Measurements from ENCODE around the gene SPSB4.

Gene SPSB4

DNA sequence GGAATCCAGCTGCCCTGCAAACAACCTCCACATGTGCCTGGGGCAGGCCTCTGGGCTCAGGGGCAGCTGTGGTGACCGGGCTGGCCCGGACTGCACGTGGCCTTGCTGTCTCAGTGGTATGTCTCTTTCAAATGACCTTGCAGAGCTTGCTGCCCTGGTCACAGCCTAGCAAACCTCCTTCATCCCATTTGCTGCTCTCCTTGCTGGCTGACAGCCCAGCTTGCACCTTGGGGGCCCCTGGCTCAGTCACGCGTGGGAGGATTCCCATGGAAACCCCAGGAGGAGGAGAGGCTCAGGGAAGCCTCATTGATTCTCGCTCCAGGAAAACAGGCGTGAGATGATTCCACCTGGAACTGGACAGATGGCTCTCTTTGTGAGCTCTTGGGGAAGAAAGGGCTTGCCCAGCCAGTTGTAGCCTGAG lies 5.6 kb downstream of the SPSB4 start:
- H3K56ac ChIP-seq (ENCODE audit: low read length): no peak overlapping the region
- DNase-seq: no peak
- no peak overlapping the region for H4K5ac ChIP-seq (ENCODE audit: low read length)
- no peak overlapping the region for H3K23ac ChIP-seq (ENCODE audit: low read length)
- peaks cover 22% of the 10 kb centered on the region for H3K79me2 ChIP-seq (ENCODE audit: control insufficient read depth, insufficient read depth, low read length)
- no peak overlapping the region for H3K27ac ChIP-seq (ENCODE audit: low read depth, low read length)
- no peaks in the 10 kb centered on the region for H3K4me1 ChIP-seq (ENCODE audit: control insufficient read depth, low read depth, low read length)
- no peak overlapping the region for H3K4ac ChIP-seq (ENCODE audit: low read depth, low read length)
- H2BK5ac ChIP-seq (ENCODE audit: low read length): no peak overlapping the region
- no peak overlapping the region for H2BK120ac ChIP-seq (ENCODE audit: low read depth, low read length)
- no CpG with 5 or more reads among the region's 7 CpGs for WGBS (ENCODE audit: extremely low coverage, insufficient coverage, low lambda C conversion rate)
- H2BK15ac ChIP-seq (replicated peaks; ENCODE audit: low read depth): no peak overlapping the region
- no peak overlapping the region for H4K8ac ChIP-seq (ENCODE audit: low read depth, low read length)
- H3K4me3 ChIP-seq (ENCODE audit: low read length): no peak overlapping the region
- H3K27me3 ChIP-seq (ENCODE audit: insufficient read depth, low read length, poor library complexity): no peaks in the 10 kb centered on the region
- H3K4me2 ChIP-seq (ENCODE audit: low read length): no peak overlapping the region
- H3K18ac ChIP-seq (ENCODE audit: low read length): no peak overlapping the region
- peaks cover 12% of the 10 kb centered on the region for H3K79me1 ChIP-seq (ENCODE audit: low read length)
- no peak overlapping the region for H2AK5ac ChIP-seq (ENCODE audit: low read length)
- no peak overlapping the region for H3K9ac ChIP-seq (ENCODE audit: low read length)
- no peaks in the 10 kb centered on the region for H3K36me3 ChIP-seq (ENCODE audit: control insufficient read depth, insufficient read depth, low read length)

GRCh38 chr3:141057436-141057835 lies 6.3 kb downstream of the SPSB4 start:
- H3K36me3 ChIP-seq (ENCODE audit: control insufficient read depth, insufficient read depth, low read length): no peaks in the 10 kb centered on the region

DNA sequence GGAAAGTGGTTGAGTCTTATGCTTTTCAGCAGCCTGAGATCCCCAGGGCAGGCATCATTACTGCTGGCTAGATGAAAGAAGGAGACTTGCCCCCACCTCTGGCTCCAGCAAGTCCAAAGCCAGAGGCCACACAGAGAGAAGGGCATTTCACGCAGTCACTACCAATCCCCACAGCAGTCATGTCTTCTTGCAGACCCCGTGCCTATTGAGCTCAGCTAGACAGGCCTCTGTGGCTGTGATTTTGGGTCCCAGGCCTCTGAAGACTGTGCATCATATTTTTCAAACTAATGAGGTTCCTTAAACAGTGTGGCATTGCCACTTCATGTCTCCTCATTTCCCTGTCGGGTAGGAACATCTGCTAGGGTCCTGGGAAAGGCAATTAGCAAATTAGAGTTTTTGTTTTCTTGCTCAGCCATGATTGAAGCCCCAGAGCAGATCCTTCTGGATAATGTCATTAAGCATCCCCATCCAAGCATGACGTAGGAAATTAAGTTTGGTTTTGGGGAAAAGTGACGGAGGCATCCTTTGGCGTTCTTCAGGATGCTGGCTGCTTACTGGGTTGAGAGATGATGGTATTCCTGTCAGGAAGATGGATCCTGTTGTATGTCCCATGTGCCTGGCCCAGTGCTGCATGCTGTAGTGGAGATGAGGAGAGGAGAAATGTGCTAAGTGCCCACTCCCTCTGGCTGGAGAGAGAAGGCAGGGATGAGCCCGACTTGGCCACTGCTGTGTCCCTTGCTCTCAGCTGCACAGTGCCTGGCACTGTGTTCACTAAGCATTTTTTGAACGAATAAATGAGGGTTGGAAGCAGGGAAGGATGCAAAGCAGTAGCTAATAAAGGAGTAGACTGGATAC lies 7.0 kb downstream of the SPSB4 start:
- H3K4me2 ChIP-seq (ENCODE audit: low read length): no peak overlapping the region
- peaks cover 10% of the 10 kb centered on the region for H3K79me1 ChIP-seq (ENCODE audit: low read length)
- H3K23ac ChIP-seq (ENCODE audit: low read length): no peak overlapping the region
- H4K8ac ChIP-seq (ENCODE audit: low read depth, low read length): no peak overlapping the region
- no peak overlapping the region for H3K56ac ChIP-seq (ENCODE audit: low read length)
- H3K36me3 ChIP-seq (ENCODE audit: control insufficient read depth, insufficient read depth, low read length): no peaks in the 10 kb centered on the region
- no peak overlapping the region for H3K4ac ChIP-seq (ENCODE audit: low read depth, low read length)
- peaks cover 20% of the 10 kb centered on the region for H3K79me2 ChIP-seq (ENCODE audit: control insufficient read depth, insufficient read depth, low read length)
- no peaks in the 10 kb centered on the region for H3K4me1 ChIP-seq (ENCODE audit: control insufficient read depth, low read depth, low read length)
- no peak overlapping the region for H3K27ac ChIP-seq (ENCODE audit: low read depth, low read length)
- H4K5ac ChIP-seq (ENCODE audit: low read length): no peak overlapping the region
- H3K18ac ChIP-seq (ENCODE audit: low read length): no peak overlapping the region
- no peaks in the 10 kb centered on the region for H3K27me3 ChIP-seq (ENCODE audit: insufficient read depth, low read length, poor library complexity)
- WGBS (ENCODE audit: extremely low coverage, insufficient coverage, low lambda C conversion rate): no CpG with 5 or more reads among the region's 8 CpGs
- H2BK5ac ChIP-seq (ENCODE audit: low read length): no peak overlapping the region
- no peak for DNase-seq
- H2BK120ac ChIP-seq (ENCODE audit: low read depth, low read length): no peak overlapping the region
- no peak overlapping the region for H2AK5ac ChIP-seq (ENCODE audit: low read length)
- H3K9ac ChIP-seq (ENCODE audit: low read length): no peak overlapping the region
- no peak overlapping the region for H2BK15ac ChIP-seq (replicated peaks; ENCODE audit: low read depth)
- H3K4me3 ChIP-seq (ENCODE audit: low read length): no peak overlapping the region

More at GRCh38 chr3:141057436-141057835, 6.3 kb downstream of the SPSB4 start:
- H2BK120ac ChIP-seq (ENCODE audit: low read depth, low read length): no peak overlapping the region
- peaks cover 10% of the 10 kb centered on the region for H3K79me1 ChIP-seq (ENCODE audit: low read length)
- H3K4me3 ChIP-seq (ENCODE audit: low read length): no peak overlapping the region
- no peak overlapping the region for H3K9ac ChIP-seq (ENCODE audit: low read length)
- H3K27me3 ChIP-seq (ENCODE audit: insufficient read depth, low read length, poor library complexity): no peaks in the 10 kb centered on the region
- no peaks in the 10 kb centered on the region for H3K4me1 ChIP-seq (ENCODE audit: control insufficient read depth, low read depth, low read length)
- no peak overlapping the region for H4K8ac ChIP-seq (ENCODE audit: low read depth, low read length)
- H3K56ac ChIP-seq (ENCODE audit: low read length): no peak overlapping the region
- H2BK15ac ChIP-seq (replicated peaks; ENCODE audit: low read depth): no peak overlapping the region
- DNase-seq: no peak
- H3K4me2 ChIP-seq (ENCODE audit: low read length): no peak overlapping the region
- no CpG with 5 or more reads among the region's 7 CpGs for WGBS (ENCODE audit: extremely low coverage, insufficient coverage, low lambda C conversion rate)
- no peak overlapping the region for H3K18ac ChIP-seq (ENCODE audit: low read length)
- H3K27ac ChIP-seq (ENCODE audit: low read depth, low read length): no peak overlapping the region
- H4K5ac ChIP-seq (ENCODE audit: low read length): no peak overlapping the region
- H3K79me2 ChIP-seq (ENCODE audit: control insufficient read depth, insufficient read depth, low read length): peaks cover 20% of the 10 kb centered on the region
- H2BK5ac ChIP-seq (ENCODE audit: low read length): no peak overlapping the region
- no peak overlapping the region for H2AK5ac ChIP-seq (ENCODE audit: low read length)
- H3K23ac ChIP-seq (ENCODE audit: low read length): no peak overlapping the region
- no peak overlapping the region for H3K4ac ChIP-seq (ENCODE audit: low read depth, low read length)

- Histone ChIP-seq H2BK5ac (ENCODE audit: low read length) (no peak overlapping the region), H3K4me3 (ENCODE audit: low read length) (no peak overlapping the region), H3K4ac (ENCODE audit: low read depth, low read length) (no peak overlapping the region), H3K18ac (ENCODE audit: low read length) (no peak overlapping the region), H3K79me1 (ENCODE audit: low read length) (peaks cover 10% of the 10 kb centered on the region), H4K5ac (ENCODE audit: low read length) (no peak overlapping the region), H3K27ac (ENCODE audit: low read depth, low read length) (no peak overlapping the region), H3K9ac (ENCODE audit: low read length) (no peak overlapping the region), H3K4me2 (ENCODE audit: low read length) (no peak overlapping the region), H2AK5ac (ENCODE audit: low read length) (no peak overlapping the region), H2BK15ac (replicated peaks; ENCODE audit: low read depth) (no peak overlapping the region), H3K56ac (ENCODE audit: low read length) (no peak overlapping the region), H2BK120ac (ENCODE audit: low read depth, low read length) (no peak overlapping the region), H3K36me3 (ENCODE audit: control insufficient read depth, insufficient read depth, low read length) (no peaks in the 10 kb centered on the region), H3K4me1 (ENCODE audit: control insufficient read depth, low read depth, low read length) (no peaks in the 10 kb centered on the region), H3K79me2 (ENCODE audit: control insufficient read depth, insufficient read depth, low read length) (peaks cover 17% of the 10 kb centered on the region), H4K8ac (ENCODE audit: low read depth, low read length) (no peak overlapping the region), H3K27me3 (ENCODE audit: insufficient read depth, low read length, poor library complexity) (no peaks in the 10 kb centered on the region), H3K23ac (ENCODE audit: low read length) (no peak overlapping the region)
- WGBS (ENCODE audit: extremely low coverage, insufficient coverage, low lambda C conversion rate): no CpG with 5 or more reads among the region's 2 CpGs
- DNase-seq: no peak
Observed at GRCh38 chr3:141058996-141059395, 7.8 kb downstream of the SPSB4 start.

GRCh38 chr3:141059816-141060215 lies 8.7 kb downstream of the SPSB4 start:
- no peak overlapping the region for H3K4me3 ChIP-seq (ENCODE audit: low read length)
- H4K5ac ChIP-seq (ENCODE audit: low read length): no peak overlapping the region
- no peak overlapping the region for H4K8ac ChIP-seq (ENCODE audit: low read depth, low read length)
- no CpG with 5 or more reads among the region's 2 CpGs for WGBS (ENCODE audit: extremely low coverage, insufficient coverage, low lambda C conversion rate)
- DNase-seq: no peak
- H3K36me3 ChIP-seq (ENCODE audit: control insufficient read depth, insufficient read depth, low read length): no peaks in the 10 kb centered on the region
- H3K27ac ChIP-seq (ENCODE audit: low read depth, low read length): no peak overlapping the region
- no peak overlapping the region for H3K4me2 ChIP-seq (ENCODE audit: low read length)
- H3K4me1 ChIP-seq (ENCODE audit: control insufficient read depth, low read depth, low read length): no peaks in the 10 kb centered on the region
- H3K56ac ChIP-seq (ENCODE audit: low read length): no peak overlapping the region
- no peak overlapping the region for H3K9ac ChIP-seq (ENCODE audit: low read length)
- no peak overlapping the region for H3K18ac ChIP-seq (ENCODE audit: low read length)
- peaks cover 20% of the 10 kb centered on the region for H3K79me2 ChIP-seq (ENCODE audit: control insufficient read depth, insufficient read depth, low read length)
- H2BK5ac ChIP-seq (ENCODE audit: low read length): no peak overlapping the region
- H3K79me1 ChIP-seq (ENCODE audit: low read length): peaks cover 10% of the 10 kb centered on the region
- H3K23ac ChIP-seq (ENCODE audit: low read length): no peak overlapping the region
- H2AK5ac ChIP-seq (ENCODE audit: low read length): no peak overlapping the region
- no peak overlapping the region for H2BK15ac ChIP-seq (replicated peaks; ENCODE audit: low read depth)
- no peaks in the 10 kb centered on the region for H3K27me3 ChIP-seq (ENCODE audit: insufficient read depth, low read length, poor library complexity)
- H3K4ac ChIP-seq (ENCODE audit: low read depth, low read length): no peak overlapping the region
- no peak overlapping the region for H2BK120ac ChIP-seq (ENCODE audit: low read depth, low read length)

DNA sequence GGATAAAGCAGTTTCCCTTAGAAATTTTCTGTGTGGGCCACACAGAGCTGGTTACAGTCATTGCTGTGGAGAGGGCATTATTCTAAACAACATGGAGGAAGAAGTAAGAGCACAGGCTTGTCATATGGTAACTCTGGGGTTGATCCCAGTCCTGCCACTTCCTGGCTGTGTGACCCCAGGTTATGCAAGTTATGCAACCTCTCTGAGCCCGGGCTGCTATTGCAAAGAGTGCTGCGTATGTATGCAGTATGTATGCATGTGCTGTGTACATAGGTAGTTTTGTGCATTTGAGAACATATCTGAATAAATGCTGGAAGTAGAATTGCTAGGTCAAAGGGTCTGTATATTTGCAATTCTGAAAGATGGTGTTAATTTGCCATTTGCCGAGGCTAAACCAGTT lies 9.2 kb downstream of the SPSB4 start:
- Histone ChIP-seq H3K56ac (ENCODE audit: low read length) (no peak overlapping the region), H4K8ac (ENCODE audit: low read depth, low read length) (no peak overlapping the region), H2BK15ac (replicated peaks; ENCODE audit: low read depth) (no peak overlapping the region), H3K79me1 (ENCODE audit: low read length) (peaks cover 12% of the 10 kb centered on the region), H2AK5ac (ENCODE audit: low read length) (no peak overlapping the region), H3K9ac (ENCODE audit: low read length) (no peak overlapping the region), H3K4ac (ENCODE audit: low read depth, low read length) (no peak overlapping the region), H4K5ac (ENCODE audit: low read length) (no peak overlapping the region), H3K27me3 (ENCODE audit: insufficient read depth, low read length, poor library complexity) (no peaks in the 10 kb centered on the region), H2BK5ac (ENCODE audit: low read length) (no peak overlapping the region), H3K4me1 (ENCODE audit: control insufficient read depth, low read depth, low read length) (no peaks in the 10 kb centered on the region), H3K27ac (ENCODE audit: low read depth, low read length) (no peak overlapping the region), H3K23ac (ENCODE audit: low read length) (no peak overlapping the region), H3K36me3 (ENCODE audit: control insufficient read depth, insufficient read depth, low read length) (no peaks in the 10 kb centered on the region), H3K4me2 (ENCODE audit: low read length) (no peak overlapping the region), H2BK120ac (ENCODE audit: low read depth, low read length) (no peak overlapping the region), H3K18ac (ENCODE audit: low read length) (no peak overlapping the region), H3K4me3 (ENCODE audit: low read length) (no peak overlapping the region), H3K79me2 (ENCODE audit: control insufficient read depth, insufficient read depth, low read length) (peaks cover 16% of the 10 kb centered on the region)
- WGBS (ENCODE audit: extremely low coverage, insufficient coverage, low lambda C conversion rate): no CpG with 5 or more reads among the region's 3 CpGs
- DNase-seq: no peak
